Endothelial cell (in vitro differentiated cells): ENCODE data around the gene ITPKC. TPM values are rescaled to one million over a fixed set of nuclear protein-coding genes. Genes with fewer than 3 reads are reported as not detected.

ENCODE experiments used
- DNase-seq: peaks from one replicate; pipeline ENCODE4 v3.0.0; 2021; ENCODE audit warnings: low spot score
- H3K27ac Mint-ChIP-seq: one replicate; pipeline ENCODE4 v1.8.0; 2021; ENCODE audit warnings: mixed read lengths, inconsistent platforms; ENCODE audit not compliant: unreplicated experiment
- H3K27me3 Mint-ChIP-seq: one replicate; pipeline ENCODE4 v1.8.0; 2021; ENCODE audit warnings: mild to moderate bottlenecking, moderate library complexity, mixed read lengths, inconsistent platforms; ENCODE audit not compliant: unreplicated experiment
- H3K36me3 Mint-ChIP-seq: one replicate; pipeline ENCODE4 v1.8.0; 2021; ENCODE audit warnings: mild to moderate bottlenecking, low read depth, mixed read lengths, inconsistent platforms; ENCODE audit not compliant: unreplicated experiment
- H3K4me1 Mint-ChIP-seq: one replicate; pipeline ENCODE4 v1.8.0; 2021; ENCODE audit warnings: mild to moderate bottlenecking, mixed read lengths, inconsistent platforms; ENCODE audit not compliant: unreplicated experiment
- H3K4me3 Mint-ChIP-seq: one replicate; pipeline ENCODE4 v1.8.0; 2021; ENCODE audit warnings: mild to moderate bottlenecking, mixed read lengths, inconsistent platforms; ENCODE audit not compliant: unreplicated experiment
- H3K9me3 Mint-ChIP-seq: one replicate; pipeline ENCODE4 v1.8.0; 2021; ENCODE audit warnings: mixed read lengths, inconsistent platforms; ENCODE audit not compliant: unreplicated experiment
- CTCF ChIP-seq: fragments of 200-600 bp; sonication (generic); IDR thresholded peaks from one replicate; pipeline ENCODE4 v1.5.0; 2021; ENCODE audit warnings: antibody characterized with exemption; ENCODE audit not compliant: unreplicated experiment
- total RNA-seq: library from RNA; stranded (reverse); fragmentation: NEBNext Ultra II Directional; extraction: Animal tissue kit (Norgen Biotek cat#: 25700); gene quantifications from one replicate; pipeline ENCODE4 v1.2.1, GENCODE V29; 2021; ENCODE audit not compliant: unreplicated experiment

Gene ITPKC
- total RNA-seq, 1 donor from 2014 or later, result 12.1 TPM

DNA sequence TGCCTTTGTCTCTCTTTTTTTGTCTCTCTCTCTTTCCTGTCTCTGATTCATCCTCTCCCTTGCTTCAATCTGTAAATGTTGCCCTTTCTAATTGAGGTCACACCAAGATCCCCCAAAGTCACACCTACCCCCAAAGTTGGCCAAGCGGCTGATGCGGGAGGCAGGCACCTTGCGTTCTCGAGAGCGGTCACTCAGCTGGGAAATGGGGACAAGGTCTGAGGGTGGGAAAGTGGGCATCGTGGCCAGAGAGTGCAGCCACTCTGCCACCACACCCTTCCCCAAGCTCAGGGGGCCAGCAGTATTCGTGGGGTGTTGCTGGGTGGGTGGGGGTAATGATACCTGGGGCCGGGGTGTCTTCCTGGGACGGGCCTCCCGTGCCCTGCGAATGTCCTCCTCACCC is 3.0 kb upstream of the ITPKC start:
- DNase-seq, result no peak
- peaks cover 4% of the 10 kb centered on the region for H3K36me3 Mint-ChIP-seq
- TF ChIP-seq CTCF, result no peak
- peaks cover 20% of the 10 kb centered on the region for H3K4me1 Mint-ChIP-seq
- H3K27ac Mint-ChIP-seq, result peak overlapping the region; percentile 68
- H3K27me3 Mint-ChIP-seq, result peaks cover 11% of the 10 kb centered on the region
- H3K4me3 Mint-ChIP-seq, result peak overlapping the region; percentile 45
- H3K9me3 Mint-ChIP-seq, result no peaks in the 10 kb centered on the region

- peak overlapping the region; percentile 94 for H3K4me3 Mint-ChIP-seq
- TF ChIP-seq CTCF, result no peak
- peaks cover 20% of the 10 kb centered on the region for H3K4me1 Mint-ChIP-seq
- peak overlapping the region; percentile 94 for H3K27ac Mint-ChIP-seq
- H3K27me3 Mint-ChIP-seq, result peaks cover 13% of the 10 kb centered on the region
- peaks cover 4% of the 10 kb centered on the region for H3K36me3 Mint-ChIP-seq
- peak; percentile 90 for DNase-seq
- no peaks in the 10 kb centered on the region for H3K9me3 Mint-ChIP-seq
Observed at GRCh38 chr19:40714441-40715299, 2.2 kb upstream of the ITPKC start.

GRCh38 chr19:40716031-40716481 is 856 bp upstream of the ITPKC start:
- TF ChIP-seq CTCF, result no peak
- peaks cover 13% of the 10 kb centered on the region for H3K27me3 Mint-ChIP-seq
- no peaks in the 10 kb centered on the region for H3K9me3 Mint-ChIP-seq
- peaks cover 26% of the 10 kb centered on the region for H3K4me1 Mint-ChIP-seq
- H3K27ac Mint-ChIP-seq, result peak overlapping the region; percentile 94
- H3K4me3 Mint-ChIP-seq, result peak overlapping the region; percentile 94
- peaks cover 12% of the 10 kb centered on the region for H3K36me3 Mint-ChIP-seq
- no peak for DNase-seq

GRCh38 chr19:40717325-40717879 is 490 bp downstream of the ITPKC start:
- H3K4me3 Mint-ChIP-seq, result peak overlapping the region; percentile 86
- H3K4me1 Mint-ChIP-seq, result peaks cover 26% of the 10 kb centered on the region
- no peaks in the 10 kb centered on the region for H3K9me3 Mint-ChIP-seq
- peaks cover 13% of the 10 kb centered on the region for H3K36me3 Mint-ChIP-seq
- peaks cover 13% of the 10 kb centered on the region for H3K27me3 Mint-ChIP-seq
- TF ChIP-seq CTCF, result peak; percentile 0
- no peak overlapping the region for H3K27ac Mint-ChIP-seq
- DNase-seq, result no peak
